ENCODE measurements around the gene SYTL2. TPM values are rescaled to one million over a fixed set of nuclear protein-coding genes. Genes with fewer than 3 reads are reported as not detected.

Gene SYTL2
- total and polyA plus RNA-seq, 4 donors: 2.6 to 27.4 (median 4.4) TPM

DNA sequence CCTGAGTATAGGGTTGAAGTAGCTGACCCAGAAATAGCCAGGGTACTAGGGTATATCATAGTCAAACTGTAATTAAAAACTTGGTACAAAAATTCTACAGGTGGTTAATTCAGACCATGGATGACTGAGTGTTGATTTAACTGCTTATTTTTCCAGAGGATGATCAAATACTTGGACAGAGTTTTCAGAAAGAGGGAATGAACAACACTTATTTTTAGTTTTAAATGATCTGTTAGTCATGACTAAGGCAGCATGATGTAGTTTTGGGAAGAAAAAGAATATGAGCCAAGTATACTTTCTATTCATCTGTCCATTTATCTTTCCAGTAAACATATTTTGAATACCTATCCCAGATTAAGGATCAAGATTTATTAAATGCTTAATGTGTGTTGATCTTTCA, 105.1 kb downstream of the SYTL2 start (continued):
- TF ChIP-seq, protein P1, sequence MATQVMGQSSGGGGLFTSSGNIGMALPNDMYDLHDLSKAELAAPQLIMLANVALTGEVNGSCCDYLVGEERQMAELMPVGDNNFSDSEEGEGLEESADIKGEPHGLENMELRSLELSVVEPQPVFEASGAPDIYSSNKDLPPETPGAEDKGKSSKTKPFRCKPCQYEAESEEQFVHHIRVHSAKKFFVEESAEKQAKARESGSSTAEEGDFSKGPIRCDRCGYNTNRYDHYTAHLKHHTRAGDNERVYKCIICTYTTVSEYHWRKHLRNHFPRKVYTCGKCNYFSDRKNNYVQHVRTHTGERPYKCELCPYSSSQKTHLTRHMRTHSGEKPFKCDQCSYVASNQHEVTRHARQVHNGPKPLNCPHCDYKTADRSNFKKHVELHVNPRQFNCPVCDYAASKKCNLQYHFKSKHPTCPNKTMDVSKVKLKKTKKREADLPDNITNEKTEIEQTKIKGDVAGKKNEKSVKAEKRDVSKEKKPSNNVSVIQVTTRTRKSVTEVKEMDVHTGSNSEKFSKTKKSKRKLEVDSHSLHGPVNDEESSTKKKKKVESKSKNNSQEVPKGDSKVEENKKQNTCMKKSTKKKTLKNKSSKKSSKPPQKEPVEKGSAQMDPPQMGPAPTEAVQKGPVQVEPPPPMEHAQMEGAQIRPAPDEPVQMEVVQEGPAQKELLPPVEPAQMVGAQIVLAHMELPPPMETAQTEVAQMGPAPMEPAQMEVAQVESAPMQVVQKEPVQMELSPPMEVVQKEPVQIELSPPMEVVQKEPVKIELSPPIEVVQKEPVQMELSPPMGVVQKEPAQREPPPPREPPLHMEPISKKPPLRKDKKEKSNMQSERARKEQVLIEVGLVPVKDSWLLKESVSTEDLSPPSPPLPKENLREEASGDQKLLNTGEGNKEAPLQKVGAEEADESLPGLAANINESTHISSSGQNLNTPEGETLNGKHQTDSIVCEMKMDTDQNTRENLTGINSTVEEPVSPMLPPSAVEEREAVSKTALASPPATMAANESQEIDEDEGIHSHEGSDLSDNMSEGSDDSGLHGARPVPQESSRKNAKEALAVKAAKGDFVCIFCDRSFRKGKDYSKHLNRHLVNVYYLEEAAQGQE (IDR thresholded peaks at IDR 0.05): no peak
- TF ChIP-seq TAF1 (conservative IDR thresholded peaks at IDR 0.05) (no peak), EGR1 (IDR thresholded peaks at IDR 0.05; ENCODE audit: low read depth in 2 of 2) (no peak), NR2F2 (IDR thresholded peaks at IDR 0.05) (no peak), YY1 (IDR thresholded peaks at IDR 0.05) (no peak)

GRCh38 chr11:85704967-85705366, 106.0 kb downstream of the SYTL2 start:
- Histone ChIP-seq H3K27me3 (ENCODE audit: control insufficient read depth in 4 of 4, insufficient read depth in 4 of 4, low read length in 3 of 4) (no peaks in the 10 kb centered on the region), H3K4me1 (ENCODE audit: control insufficient read depth in 4 of 4, insufficient read depth in 4 of 4, low read length in 3 of 4) (no peaks in the 10 kb centered on the region), H3K9ac (ENCODE audit: low read depth in 1 of 2, low read length in 2 of 2) (no peak overlapping the region), H3K27ac (ENCODE audit: low read depth in 1 of 2, low read length in 2 of 2) (no peak overlapping the region), H3K9me3 (ENCODE audit: control insufficient read depth in 4 of 4, low read length in 3 of 4) (no peaks in the 10 kb centered on the region), H3K4me3 (ENCODE audit: low read depth in 1 of 3, low read length in 3 of 3) (no peak overlapping the region), H3K36me3 (ENCODE audit: control insufficient read depth in 4 of 4, insufficient read depth in 3 of 4, low read depth in 1 of 4, low read length in 3 of 4) (no peaks in the 10 kb centered on the region)
- no peak for DNase-seq (ENCODE audit: low spot score)
- WGBS: 98% methylated on average over 3 of the region's 3 CpGs
- no peak for TF ChIP-seq JUND (IDR thresholded peaks at IDR 0.05)
- TF ChIP-seq NR2F2 (IDR thresholded peaks at IDR 0.05): no peak

DNA sequence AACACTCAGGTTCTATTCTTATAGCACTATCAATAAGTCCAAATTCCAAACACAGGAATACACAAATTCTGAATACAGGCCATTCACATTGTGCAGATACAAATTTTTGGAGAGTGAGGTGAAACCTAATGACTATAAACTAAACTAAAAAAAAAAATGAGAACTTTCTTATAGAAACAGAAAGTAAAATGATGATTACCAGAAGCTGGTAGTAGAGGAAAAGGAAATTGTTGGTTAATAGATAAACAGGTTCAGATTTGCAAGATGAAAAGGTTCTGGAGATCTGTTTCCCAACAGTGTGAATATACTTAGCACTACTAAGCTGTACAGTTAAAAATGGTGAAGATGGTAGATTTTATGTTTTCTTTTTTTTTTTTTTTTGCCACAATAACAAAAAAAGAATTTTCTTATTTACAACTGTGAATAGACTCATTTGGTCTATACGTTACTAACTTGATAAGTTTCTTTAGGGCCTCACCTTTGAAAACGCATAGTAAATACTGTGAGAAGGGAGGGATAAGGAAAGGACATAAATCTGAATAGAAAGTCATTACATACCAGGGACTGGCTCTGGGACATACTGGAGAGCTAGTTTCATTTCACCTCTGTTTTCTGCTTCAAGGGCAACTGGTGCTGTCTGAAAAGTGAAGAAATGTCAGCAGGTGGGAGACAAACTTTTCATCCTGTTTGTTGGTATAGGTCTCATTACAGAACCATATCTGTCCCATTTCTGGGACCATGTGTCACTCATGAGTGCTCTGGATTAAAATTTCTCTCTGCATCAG, 110.8 kb downstream of the SYTL2 start:
- no peak overlapping the region for H3K27ac ChIP-seq (ENCODE audit: low read depth in 1 of 2, low read length in 2 of 2)
- TF ChIP-seq, protein P2, sequence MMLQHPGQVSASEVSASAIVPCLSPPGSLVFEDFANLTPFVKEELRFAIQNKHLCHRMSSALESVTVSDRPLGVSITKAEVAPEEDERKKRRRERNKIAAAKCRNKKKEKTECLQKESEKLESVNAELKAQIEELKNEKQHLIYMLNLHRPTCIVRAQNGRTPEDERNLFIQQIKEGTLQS (IDR thresholded peaks at IDR 0.05): no peak
- no peak for TF ChIP-seq FOXA1 (IDR thresholded peaks at IDR 0.05)
- TF ChIP-seq EGR1 (IDR thresholded peaks at IDR 0.05; ENCODE audit: low read depth in 2 of 2): no peak
- TF ChIP-seq YY1 (IDR thresholded peaks at IDR 0.05): no peak
- no peak for TF ChIP-seq FOXA2 (IDR thresholded peaks at IDR 0.05)
- no peak for TF ChIP-seq TAF1 (conservative IDR thresholded peaks at IDR 0.05)
- no peak for TF ChIP-seq HNF4G (IDR thresholded peaks at IDR 0.05)
- no peak for TF ChIP-seq RXRA (IDR thresholded peaks at IDR 0.05)
- TF ChIP-seq, protein P3, sequence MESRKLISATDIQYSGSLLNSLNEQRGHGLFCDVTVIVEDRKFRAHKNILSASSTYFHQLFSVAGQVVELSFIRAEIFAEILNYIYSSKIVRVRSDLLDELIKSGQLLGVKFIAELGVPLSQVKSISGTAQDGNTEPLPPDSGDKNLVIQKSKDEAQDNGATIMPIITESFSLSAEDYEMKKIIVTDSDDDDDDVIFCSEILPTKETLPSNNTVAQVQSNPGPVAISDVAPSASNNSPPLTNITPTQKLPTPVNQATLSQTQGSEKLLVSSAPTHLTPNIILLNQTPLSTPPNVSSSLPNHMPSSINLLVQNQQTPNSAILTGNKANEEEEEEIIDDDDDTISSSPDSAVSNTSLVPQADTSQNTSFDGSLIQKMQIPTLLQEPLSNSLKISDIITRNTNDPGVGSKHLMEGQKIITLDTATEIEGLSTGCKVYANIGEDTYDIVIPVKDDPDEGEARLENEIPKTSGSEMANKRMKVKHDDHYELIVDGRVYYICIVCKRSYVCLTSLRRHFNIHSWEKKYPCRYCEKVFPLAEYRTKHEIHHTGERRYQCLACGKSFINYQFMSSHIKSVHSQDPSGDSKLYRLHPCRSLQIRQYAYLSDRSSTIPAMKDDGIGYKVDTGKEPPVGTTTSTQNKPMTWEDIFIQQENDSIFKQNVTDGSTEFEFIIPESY (IDR thresholded peaks at IDR 0.05): no peak
- TF ChIP-seq RAD21 (IDR thresholded peaks at IDR 0.05): no peak
- no peak for TF ChIP-seq MAX (IDR thresholded peaks at IDR 0.05)
- no peak for TF ChIP-seq JUND (IDR thresholded peaks at IDR 0.05)
- TF ChIP-seq GABPA (IDR thresholded peaks at IDR 0.05 in 1 of 2, conservative IDR thresholded peaks at IDR 0.05 in 1 of 2): no peak
- TF ChIP-seq NR2F2 (IDR thresholded peaks at IDR 0.05): no peak
- no peak for TF ChIP-seq SP1 (IDR thresholded peaks at IDR 0.05)
- TF ChIP-seq, protein P1 (IDR thresholded peaks at IDR 0.05): no peak
- TF ChIP-seq HNF4A (conservative IDR thresholded peaks at IDR 0.05): no peak
- TF ChIP-seq, protein P4, sequence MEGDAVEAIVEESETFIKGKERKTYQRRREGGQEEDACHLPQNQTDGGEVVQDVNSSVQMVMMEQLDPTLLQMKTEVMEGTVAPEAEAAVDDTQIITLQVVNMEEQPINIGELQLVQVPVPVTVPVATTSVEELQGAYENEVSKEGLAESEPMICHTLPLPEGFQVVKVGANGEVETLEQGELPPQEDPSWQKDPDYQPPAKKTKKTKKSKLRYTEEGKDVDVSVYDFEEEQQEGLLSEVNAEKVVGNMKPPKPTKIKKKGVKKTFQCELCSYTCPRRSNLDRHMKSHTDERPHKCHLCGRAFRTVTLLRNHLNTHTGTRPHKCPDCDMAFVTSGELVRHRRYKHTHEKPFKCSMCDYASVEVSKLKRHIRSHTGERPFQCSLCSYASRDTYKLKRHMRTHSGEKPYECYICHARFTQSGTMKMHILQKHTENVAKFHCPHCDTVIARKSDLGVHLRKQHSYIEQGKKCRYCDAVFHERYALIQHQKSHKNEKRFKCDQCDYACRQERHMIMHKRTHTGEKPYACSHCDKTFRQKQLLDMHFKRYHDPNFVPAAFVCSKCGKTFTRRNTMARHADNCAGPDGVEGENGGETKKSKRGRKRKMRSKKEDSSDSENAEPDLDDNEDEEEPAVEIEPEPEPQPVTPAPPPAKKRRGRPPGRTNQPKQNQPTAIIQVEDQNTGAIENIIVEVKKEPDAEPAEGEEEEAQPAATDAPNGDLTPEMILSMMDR (IDR thresholded peaks at IDR 0.05; ENCODE audit: low read depth, low read length, missing input control): no peak

More for the DNA sequence above, 110.8 kb downstream of the SYTL2 start:
- no peaks in the 10 kb centered on the region for H3K9me3 ChIP-seq (ENCODE audit: control insufficient read depth in 4 of 4, low read length in 3 of 4)
- H3K9ac ChIP-seq (ENCODE audit: low read depth in 1 of 2, low read length in 2 of 2): no peak overlapping the region
- no peaks in the 10 kb centered on the region for H3K4me1 ChIP-seq (ENCODE audit: control insufficient read depth in 4 of 4, insufficient read depth in 4 of 4, low read length in 3 of 4)
- WGBS: 84% methylated on average over 2 of the region's 2 CpGs
- H3K36me3 ChIP-seq (ENCODE audit: control insufficient read depth in 4 of 4, insufficient read depth in 3 of 4, low read depth in 1 of 4, low read length in 3 of 4): no peaks in the 10 kb centered on the region
- DNase-seq (ENCODE audit: low spot score): no peak
- no peak overlapping the region for H3K4me3 ChIP-seq (ENCODE audit: low read depth in 1 of 3, low read length in 3 of 3)
- no peaks in the 10 kb centered on the region for H3K27me3 ChIP-seq (ENCODE audit: control insufficient read depth in 4 of 4, insufficient read depth in 4 of 4, low read length in 3 of 4)

Measured in liver (tissue), 9 donors.